Amniotic epithelial cell (primary cell): ENCODE measurements around the gene ATP1A3.
"Not testable (repeated sequence)": the region's sequence is repeated elsewhere in the genome, so short reads cannot be mapped to it uniquely, and the experiment has no call there.

Experiments
- DNase-seq: peaks from one replicate; pipeline ENCODE4 v3.0.0-alpha.2; 2010; ENCODE audit warnings: low read depth

ATP1A3 gene

DNA sequence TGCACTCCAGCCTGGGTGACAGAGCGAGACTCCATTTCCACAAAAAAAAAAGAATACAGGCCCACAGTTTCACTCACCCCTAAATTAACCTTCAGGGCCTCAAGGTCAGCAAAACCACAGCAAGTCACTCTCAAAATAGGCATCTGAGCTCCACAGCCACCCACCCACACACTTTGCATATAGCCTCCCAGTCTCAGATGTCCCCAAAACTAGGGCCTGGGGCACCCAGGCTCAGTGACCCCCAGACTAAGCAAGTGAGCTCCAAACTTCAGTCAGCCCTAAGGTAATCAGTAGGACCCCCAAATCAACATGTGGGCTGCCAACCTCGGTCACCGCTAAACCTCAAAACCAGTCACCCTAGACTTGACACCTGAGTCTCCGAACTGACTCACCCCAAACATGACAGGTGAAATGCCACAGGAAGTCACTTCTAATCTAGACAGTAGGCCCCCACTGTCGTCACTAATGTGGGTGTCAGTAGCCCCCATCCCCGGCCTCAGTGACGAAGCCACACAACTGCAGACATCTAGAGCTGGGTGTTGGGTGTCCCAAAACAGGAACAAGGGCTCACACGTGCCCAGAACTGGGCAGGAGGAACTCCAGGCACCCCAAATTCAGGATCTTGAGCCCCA, 48.8 kb downstream of the ATP1A3 start:
- no peak for DNase-seq

DNA sequence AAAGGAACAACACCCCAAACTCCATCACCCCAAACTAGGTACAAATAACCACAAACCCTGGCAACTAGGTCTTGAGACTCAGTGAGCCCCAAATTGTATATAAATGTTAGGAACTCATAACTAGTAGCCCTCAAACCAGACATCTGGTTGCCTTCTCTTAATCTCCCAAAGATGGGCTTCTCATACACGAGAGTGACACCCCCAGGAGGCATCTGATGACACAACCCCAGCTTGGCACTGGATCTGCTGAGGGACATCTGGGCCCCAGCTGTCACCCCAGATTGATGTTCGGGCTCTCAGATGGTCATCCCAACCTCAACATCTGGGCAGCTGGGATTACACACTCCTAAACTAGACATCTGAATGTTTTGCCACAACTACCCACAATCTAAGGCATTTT, 49.7 kb downstream of the ATP1A3 start:
- no peak for DNase-seq

DNA sequence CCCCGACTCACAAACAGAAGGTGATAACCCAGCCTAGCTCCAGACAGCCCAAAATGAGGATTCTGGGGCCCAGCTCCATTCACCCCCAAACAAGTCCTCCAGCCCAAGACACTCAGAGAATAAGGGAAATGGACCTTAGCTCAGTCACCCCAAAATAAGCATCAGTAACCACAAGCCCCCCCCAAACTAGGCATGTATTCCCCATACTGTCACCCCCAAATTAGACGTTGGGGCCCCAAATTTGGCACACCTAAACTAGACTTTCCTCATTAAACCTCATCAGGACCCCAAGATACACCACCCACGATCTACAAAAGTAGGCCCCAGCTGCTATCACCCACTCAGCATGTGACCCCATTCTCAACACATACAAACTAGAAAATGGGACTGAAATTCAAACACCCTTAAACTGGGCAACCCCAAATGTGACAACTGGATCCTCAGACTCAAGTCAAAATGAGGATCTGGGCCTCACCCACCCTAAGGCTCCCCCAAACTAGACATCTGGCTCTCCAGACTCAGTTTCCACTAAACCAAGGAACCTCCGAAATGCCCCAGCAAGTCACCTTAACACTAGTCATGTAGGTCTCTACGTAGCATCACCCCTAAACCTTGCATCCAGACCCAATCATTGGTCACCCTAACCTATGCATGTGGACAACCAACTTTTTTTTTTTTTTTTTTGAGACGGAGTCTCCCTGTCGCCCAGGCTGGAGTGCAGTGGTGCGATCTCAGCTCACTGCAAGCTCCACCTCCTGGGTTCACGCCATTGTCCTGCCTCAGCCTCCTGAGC, 52.4 kb downstream of the ATP1A3 start:
- no peak for DNase-seq

DNA sequence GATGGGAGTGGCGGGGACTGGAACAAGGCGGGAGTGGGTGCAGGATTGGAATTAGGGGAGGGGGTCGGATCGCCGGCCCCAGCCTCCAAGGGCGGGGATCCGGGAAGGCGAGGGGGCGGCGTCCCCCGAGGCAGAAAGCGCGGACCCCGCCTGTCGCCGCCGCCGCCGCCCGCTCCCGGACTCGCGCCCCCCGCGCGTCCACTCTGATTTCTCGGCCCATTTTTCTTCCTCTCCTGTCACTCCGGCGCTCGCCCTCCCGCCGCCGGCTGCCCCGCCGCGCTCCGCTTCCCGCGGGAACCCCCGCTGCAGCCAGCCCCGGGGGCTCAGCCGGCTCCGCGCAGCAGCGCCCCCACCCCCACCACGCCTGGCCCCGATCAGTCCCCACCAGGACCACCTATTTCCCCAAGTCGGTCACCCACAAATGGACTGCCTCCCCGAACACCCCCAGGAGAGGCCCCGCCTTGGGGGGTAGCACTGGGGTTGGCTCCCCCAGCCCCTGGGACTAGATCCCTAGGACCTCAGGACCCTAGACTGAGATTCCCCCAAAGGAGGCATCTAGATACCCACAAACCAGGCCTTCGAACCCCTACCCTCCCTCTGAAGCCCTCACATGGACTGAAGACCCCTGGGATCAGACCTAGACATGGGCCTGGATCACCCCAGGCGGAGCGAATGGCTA, 53.2 kb downstream of the ATP1A3 start:
- no peak for DNase-seq

DNA sequence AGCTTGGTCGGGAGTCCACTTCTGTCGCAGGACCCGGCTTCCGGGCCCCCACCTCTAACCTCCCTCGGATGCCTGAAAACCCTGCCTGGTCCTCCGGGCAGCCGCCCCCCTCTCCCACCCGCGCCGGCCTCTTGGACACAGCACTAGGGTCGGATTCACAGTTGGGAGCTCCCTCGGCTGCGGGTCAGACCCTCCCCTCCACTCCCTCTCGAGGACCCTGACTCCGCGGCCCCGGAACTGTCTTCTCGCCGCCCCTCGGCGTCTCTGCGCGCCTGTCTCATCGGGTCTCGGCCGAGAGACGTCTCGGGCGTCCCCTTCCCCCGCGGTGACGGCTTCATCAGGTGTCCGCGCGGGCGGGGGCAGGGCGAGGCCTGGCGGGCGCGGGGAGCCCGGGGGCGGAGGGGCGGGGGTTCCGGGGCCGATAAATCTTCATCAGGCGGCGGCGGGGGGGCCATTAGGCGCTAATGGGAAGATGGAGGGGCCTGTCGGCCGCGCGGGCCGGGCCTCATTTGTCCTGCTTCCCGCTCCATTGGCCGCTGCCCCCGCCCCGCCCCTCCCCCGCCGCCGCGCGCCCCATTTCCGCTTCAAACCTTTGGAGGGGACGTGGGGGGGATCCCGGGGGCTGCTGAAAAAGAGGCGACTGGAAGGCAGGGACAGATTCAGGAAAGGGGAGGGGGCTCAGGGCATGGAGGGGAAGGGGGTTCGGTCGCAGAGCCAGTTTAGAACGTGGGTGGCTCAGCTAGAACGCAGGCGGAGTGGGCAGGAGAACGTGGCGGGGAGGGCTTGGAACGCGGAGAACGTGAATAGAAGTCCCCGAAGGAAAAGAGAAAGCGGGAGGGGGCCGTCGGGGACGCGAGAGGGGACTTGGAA, 53.9 kb downstream of the ATP1A3 start:
- DNase-seq, result no peak

DNA sequence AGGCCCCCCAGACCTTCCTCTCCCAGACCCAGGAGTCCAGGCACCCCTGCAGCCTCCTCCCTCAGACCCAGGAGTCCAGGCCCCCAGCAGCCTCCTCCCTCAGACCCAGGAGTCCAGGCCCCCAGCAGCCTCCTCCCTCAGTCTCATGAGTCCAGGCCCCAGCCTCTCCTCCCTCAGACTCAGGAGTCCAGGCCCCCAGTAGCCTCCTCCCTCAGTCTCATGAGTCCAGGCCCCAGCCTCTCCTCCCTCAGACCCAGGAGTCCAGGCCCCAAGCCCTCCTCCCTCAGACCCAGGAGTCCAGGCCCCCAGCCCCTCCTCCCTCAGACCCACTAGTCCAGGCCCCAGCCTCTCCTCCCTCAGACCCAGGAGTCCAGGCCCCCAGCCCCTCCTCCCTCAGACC, 54.8 kb downstream of the ATP1A3 start:
- not testable (repeated sequence) for DNase-seq

DNA sequence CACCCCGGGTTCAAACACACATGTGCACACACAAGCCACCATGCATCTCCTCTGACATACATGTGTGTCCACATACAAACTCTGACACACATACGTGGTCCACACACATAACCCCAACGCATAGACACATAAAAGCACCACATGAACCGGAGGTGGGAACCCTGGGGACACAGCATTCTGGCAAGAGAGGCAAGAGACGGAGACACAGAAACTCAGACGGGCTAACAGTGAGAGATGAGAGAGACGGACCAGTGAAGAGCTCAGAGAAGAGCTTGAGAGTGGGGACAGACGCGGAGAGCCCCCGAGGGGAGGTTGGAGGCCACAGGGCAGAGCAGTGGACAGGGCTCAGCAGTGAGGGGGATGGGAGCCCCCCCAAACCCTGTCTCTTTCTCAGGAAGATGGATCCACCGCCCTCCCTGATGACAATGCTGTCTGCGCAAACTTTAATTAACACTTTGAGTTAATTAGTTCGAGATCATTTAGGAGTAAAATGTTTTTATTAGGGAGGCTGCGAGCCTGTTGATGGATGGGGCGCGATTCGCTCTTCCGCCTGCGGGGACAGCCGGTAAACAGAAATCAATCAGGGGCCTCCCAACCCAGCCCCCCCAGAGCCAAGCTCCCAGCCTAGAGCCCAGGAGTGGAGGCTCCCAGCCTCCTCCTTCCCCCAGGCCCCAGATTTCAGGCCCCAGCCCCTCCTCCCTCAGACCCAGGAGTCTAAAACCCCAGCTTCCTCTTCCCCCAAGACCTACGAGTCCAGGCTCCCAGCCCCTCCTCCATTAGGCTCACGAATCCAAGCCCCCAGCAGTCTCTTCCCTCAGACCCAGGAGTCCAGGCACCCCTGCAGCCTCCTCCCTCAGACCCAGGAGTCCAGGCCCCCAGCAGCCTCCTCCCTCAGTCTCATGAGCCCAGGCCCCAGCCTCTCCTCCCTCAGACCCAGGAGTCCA, 56.2 kb downstream of the ATP1A3 start:
- no peak for DNase-seq

DNA sequence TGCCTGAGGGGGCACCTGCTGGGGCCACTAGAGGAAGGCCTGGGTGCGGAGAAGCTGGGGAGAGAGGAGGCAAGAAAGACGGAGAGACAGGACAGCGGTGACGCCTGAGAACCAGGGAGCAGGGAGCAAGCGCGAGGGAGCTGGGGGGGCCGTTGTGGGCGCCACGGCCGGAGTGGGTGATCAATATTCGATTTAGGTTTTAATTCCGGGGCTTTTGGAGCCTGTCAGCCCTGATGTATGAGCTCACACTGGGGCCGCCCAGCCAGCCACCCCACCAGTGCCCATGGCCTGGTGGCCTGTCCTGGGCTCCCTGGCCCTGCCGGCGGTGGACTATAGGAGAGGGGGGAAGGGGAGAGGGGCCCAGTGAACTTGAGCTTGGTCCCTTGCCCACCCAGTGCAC, 57.1 kb downstream of the ATP1A3 start:
- DNase-seq, result no peak

DNA sequence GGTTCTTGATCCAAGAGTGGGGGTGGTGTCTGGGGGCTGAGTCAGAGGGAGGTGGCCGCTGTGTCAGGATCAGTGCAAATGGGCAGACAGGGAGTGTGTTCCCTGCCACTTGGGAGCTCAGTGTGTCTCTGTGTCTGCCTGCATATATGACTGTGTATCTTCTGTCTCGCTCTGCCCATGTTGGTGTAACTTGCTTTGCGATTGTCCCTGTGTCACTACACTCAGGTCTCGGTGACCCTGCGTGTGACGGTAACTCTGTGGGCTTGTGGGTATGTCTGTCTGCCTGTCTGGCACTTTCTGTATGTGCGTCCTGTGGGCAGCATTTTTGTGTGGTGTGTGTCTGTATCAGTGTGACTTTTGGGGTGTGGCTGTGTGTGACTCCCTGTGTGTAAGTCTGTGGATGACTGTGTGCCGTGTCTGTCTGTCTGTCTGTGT, 57.6 kb downstream of the ATP1A3 start:
- DNase-seq, result no peak

DNA sequence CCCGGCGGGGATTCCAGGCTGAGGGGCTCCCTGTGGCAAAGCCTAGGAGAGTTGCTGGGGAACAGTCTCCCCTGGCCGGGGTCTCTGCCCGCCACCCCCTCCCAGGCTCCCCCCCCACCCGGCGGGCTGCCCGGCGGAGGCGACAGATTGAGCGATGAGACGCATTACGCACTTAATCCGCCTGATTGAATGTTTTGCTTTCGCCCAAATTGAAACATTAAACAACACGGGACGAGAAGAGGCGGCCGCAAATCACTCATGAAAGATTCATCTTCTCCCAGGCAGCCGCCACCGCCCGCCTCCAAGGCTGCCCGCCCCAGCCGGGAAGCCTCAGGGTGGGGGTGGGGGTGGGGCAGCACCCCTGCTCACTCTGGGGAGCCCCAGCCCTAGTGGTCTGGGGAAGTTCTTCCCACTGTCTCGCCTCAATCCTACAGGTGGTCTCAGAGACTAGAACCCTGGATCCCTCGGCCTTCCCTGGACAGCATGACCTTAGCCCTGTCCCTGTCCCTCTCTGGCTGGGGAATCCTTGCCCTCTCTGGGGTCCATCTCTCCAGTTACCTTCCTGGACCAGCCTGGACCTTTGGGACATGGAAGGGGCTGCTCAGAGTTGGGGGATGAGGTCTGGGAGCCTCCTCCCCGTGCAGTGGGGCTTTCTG, 58.1 kb downstream of the ATP1A3 start:
- DNase-seq, result no peak

DNA sequence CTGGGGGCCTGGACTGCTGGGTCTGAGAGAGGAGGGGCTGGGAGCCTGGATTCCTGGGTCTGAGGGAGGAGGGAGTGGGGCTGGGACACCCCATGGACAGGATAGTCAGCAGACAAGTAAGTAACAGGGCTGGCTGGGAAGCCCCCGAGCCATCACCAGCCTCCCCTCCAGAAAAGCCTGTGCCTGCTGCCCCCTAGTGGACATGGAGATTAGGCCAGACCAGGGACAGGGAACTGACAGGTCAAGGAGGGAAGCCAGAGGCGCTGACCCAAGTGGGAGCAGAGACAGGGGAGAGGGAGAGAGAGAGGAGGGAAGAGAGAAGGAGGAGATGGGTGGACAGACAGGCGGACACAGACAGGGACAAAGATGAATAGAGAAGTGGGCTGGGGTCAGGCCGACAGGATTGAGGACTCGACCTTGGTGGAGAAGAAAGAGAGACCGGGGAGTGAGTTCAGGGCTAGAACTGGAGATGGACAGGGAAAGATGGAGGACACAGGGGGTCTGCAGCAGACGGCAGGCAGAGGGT, 59.1 kb downstream of the ATP1A3 start:
- DNase-seq, result peak; percentile 36

DNA sequence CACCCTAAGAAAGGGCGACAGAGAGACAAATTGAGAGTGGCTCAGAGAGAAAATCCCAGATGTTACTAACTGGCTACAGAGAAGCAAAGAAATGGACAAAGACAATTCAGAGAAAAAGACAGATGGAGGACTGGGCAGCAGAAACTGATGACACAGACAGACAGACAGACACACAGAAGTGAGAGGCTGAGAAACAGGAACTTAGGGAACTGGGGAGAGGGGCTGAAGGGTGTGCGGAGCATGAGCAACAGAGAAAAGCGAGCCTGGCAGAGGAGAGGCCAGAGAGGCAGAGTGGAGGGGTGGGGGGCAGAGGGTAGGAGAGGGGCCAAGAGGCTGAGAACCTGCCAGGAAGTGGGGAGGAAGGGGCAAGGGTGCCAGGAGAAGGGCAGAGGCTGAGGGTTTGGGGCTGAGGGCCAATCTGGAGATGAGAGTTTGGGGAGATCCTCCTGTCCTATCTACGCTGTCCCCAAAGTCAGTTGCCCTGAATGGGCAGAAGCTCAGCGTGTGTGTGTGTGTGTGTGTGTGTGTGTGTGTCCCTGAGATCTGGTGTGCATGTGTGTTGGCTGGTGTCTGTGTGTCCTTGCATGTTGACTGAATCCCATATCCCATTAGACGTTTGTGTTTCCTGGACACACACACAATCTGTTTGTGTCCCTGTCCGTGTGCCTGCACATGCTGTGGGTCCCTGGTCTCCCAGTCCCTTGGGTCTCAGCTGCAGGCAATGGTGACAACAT, 60.2 kb downstream of the ATP1A3 start:
- DNase-seq, result no peak

DNA sequence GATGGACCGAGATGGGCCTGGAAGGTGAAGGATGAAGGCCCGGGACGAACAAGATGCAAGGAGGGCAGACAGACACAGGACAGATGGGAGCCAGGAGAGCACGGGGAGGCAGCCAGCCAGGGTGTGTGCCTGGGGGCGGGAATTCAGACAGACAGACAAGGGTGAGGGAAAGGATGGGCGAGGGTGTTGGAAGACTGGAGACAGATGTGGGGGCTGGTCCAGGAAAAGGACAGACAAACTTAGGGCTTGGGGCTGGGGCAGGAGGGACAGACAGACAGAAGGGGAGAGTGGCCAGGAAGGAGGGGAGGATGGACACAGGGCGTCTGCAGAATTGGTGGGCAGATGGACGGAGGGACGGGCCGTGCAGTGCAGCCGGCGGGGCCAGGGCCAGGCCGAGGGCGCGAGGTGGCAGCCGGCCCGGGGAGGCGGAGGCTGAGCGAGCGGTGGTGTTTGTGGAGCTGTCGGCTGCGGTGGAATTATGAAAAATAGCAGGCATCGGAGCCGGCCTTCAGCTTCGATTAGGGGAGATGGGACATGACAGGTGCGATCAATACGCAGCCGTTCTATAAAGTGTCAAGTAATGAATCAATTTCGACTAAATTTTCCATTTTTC, 61.2 kb downstream of the ATP1A3 start:
- DNase-seq, result no peak

DNA sequence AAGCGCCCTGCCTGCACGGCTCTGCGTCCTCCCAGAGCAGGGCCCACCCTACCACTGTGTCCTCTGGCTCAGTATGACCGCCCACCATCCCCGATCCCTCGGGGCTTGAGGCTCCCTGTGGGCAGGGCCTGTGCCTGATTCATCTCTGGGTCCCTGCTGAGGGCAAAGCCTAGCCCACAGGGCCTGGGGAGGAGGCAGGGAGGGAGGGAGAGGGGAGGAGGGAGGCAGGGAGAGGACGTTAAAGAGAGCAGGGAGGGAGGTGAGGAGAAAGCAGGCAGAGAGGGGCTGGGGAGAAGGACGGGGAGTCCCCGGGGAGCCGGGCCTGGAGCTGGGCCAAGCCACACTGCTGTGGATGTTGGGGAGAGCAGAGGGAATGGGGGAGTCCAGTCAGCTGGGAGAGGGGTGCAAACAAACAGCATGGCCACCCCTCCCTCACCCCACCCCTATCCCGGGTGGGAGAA, 61.7 kb downstream of the ATP1A3 start:
- no peak for DNase-seq

DNA sequence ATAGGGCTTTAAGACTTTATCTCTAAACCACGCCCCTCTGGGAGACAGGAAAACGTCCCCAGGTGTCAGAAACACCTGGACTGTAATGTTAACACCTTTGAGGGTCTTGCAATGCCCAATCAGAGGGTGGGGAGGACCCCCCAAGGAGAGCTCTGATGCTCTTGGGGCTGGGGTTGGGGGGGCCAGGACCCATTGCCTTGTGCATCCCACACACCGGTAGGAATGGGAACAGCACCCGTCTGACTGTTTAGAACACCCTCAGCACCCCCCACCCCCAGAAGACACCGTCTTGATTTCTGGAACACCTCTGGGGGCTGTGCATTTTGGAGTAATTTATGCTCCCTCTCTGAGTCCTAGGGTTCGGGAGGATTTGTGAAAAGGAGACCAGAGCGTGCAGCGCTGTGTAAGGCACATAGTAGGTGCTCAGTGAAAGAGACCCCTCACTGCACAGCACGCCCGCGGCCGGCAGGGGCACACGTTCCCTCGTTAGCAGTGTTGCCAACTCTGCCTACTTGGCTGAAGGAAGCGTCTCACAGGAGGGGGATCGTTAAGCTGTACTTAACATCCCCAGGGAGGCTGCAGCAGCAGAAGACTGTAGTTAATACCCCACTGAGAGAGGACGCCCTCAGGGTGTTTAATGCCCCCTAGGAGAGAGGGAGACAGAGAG, 63.0 kb downstream of the ATP1A3 start:
- no peak for DNase-seq

DNA sequence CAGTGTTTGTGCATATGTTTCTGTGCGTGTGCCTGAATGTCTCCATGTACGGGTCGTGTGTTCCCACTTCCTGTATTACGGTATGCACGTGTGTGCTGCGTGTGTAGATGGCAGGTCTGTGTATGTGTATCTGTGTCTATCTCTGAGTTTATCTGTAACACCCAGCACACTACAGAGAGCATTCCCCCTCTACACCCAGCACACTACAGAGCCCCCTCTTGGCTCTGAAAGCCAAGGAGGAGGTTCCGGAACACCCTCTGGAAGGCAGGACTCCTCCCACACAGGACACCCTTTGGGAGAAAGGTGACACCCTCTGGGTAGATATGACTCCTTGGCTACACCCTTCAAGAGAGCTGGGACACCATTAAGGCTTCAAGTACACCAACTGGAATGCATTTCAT, 63.7 kb downstream of the ATP1A3 start:
- DNase-seq, result no peak

DNA sequence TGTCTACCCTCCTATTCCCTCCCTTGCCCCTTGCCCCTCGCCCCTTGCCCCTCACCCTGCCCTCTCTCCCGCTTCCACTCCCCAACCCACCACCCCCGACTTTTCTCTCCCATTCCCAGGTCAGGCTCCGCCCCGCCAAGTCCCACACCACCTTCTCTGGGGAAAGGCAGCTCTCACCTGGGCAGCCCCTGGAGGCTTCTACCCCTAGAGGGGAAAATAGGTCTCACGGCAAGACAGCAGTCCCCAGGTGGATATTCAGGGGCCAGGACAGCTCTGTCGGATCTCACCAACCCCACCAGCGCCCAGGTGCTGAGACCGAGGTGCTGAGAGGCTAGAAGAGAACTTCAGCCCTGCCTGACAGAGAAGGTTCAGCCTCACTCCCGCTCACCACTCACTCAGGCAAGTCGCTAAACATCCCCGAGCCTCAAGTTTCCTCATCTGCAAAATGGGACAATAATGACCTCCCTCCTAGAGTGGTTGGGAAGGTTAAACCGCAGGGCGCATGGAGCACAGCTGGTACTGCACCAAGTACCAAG, 64.4 kb downstream of the ATP1A3 start:
- no peak for DNase-seq
